Nephron progenitor cell (in vitro differentiated cells): ENCODE data around the gene UBE2F.
"Not testable (repeated sequence)": the region's sequence is repeated elsewhere in the genome, so short reads cannot be mapped to it uniquely, and the experiment has no call there.

Experiments used
- DNase-seq: peaks from one replicate; pipeline ENCODE4 v3.0.0; 2021
- H3K27ac Mint-ChIP-seq: 2 replicates; pipeline ENCODE4 v1.8.0; 2021; ENCODE audit warnings: mild to moderate bottlenecking, moderate library complexity, mixed read lengths
- H3K27me3 Mint-ChIP-seq: 2 replicates; pipeline ENCODE4 v1.8.0; 2021; ENCODE audit warnings: mild to moderate bottlenecking, low read depth, mixed read lengths; ENCODE audit not compliant: poor library complexity
- H3K36me3 Mint-ChIP-seq: 2 replicates; pipeline ENCODE4 v1.8.0; 2021; ENCODE audit warnings: low read depth, mixed read lengths
- H3K4me1 Mint-ChIP-seq: 2 replicates; pipeline ENCODE4 v1.8.0; 2021; ENCODE audit warnings: mixed read lengths
- H3K4me3 Mint-ChIP-seq: 2 replicates; pipeline ENCODE4 v1.8.0; 2021; ENCODE audit warnings: mild to moderate bottlenecking, moderate library complexity, mixed read lengths
- H3K9me3 Mint-ChIP-seq: 2 replicates; pipeline ENCODE4 v1.8.0; 2021; ENCODE audit warnings: mild to moderate bottlenecking, moderate library complexity, mixed read lengths
- CTCF ChIP-seq: fragments of 200-600 bp; sonication (generic); IDR thresholded peaks from 2 replicates; pipeline ENCODE4 v1.5.0; 2021; ENCODE audit warnings: antibody characterized with exemption

Gene UBE2F

GRCh38 chr2:237964194-237964577 lies 2.6 kb upstream of the UBE2F start:
- no peak for DNase-seq
- H3K4me3 Mint-ChIP-seq: no peak overlapping the region
- TF ChIP-seq CTCF: no peak
- H3K27ac Mint-ChIP-seq: no peak overlapping the region
- peaks cover 25% of the 10 kb centered on the region for H3K27me3 Mint-ChIP-seq
- H3K9me3 Mint-ChIP-seq: peaks cover 13% of the 10 kb centered on the region
- no peaks in the 10 kb centered on the region for H3K36me3 Mint-ChIP-seq
- H3K4me1 Mint-ChIP-seq: peaks cover 19% of the 10 kb centered on the region

GRCh38 chr2:237964578-237965404 lies 2.0 kb upstream of the UBE2F start:
- H3K36me3 Mint-ChIP-seq: peaks cover 5% of the 10 kb centered on the region
- no peak for DNase-seq
- no peak overlapping the region for H3K27ac Mint-ChIP-seq
- peaks cover 25% of the 10 kb centered on the region for H3K4me1 Mint-ChIP-seq
- H3K9me3 Mint-ChIP-seq: peaks cover 13% of the 10 kb centered on the region
- H3K27me3 Mint-ChIP-seq: peaks cover 22% of the 10 kb centered on the region
- peak overlapping the region; percentile 60 for H3K4me3 Mint-ChIP-seq
- no peak for TF ChIP-seq CTCF

- peaks cover 27% of the 10 kb centered on the region for H3K4me1 Mint-ChIP-seq
- not testable (repeated sequence) for H3K36me3 Mint-ChIP-seq, H3K27ac Mint-ChIP-seq, DNase-seq
- peak overlapping the region; percentile 87 for H3K4me3 Mint-ChIP-seq
- peaks cover 16% of the 10 kb centered on the region for H3K27me3 Mint-ChIP-seq
- H3K9me3 Mint-ChIP-seq: peaks cover 13% of the 10 kb centered on the region
Observed at GRCh38 chr2:237965844-237966243, 970 bp upstream of the UBE2F start.

- H3K27me3 Mint-ChIP-seq: peaks cover 15% of the 10 kb centered on the region
- peaks cover 27% of the 10 kb centered on the region for H3K4me1 Mint-ChIP-seq
- no peak for TF ChIP-seq CTCF
- H3K36me3 Mint-ChIP-seq: peaks cover 5% of the 10 kb centered on the region
- H3K4me3 Mint-ChIP-seq: peak overlapping the region; percentile 87
- H3K27ac Mint-ChIP-seq: no peak overlapping the region
- H3K9me3 Mint-ChIP-seq: peaks cover 13% of the 10 kb centered on the region
- no peak for DNase-seq
Observed at GRCh38 chr2:237966250-237966564, 607 bp upstream of the UBE2F start.

- peaks cover 11% of the 10 kb centered on the region for H3K9me3 Mint-ChIP-seq
- peaks cover 27% of the 10 kb centered on the region for H3K4me1 Mint-ChIP-seq
- H3K4me3 Mint-ChIP-seq: peak overlapping the region; percentile 85
- peak; percentile 46 for DNase-seq
- H3K36me3 Mint-ChIP-seq: peaks cover 5% of the 10 kb centered on the region
- TF ChIP-seq CTCF: no peak
- H3K27me3 Mint-ChIP-seq: peaks cover 15% of the 10 kb centered on the region
- no peak overlapping the region for H3K27ac Mint-ChIP-seq
Observed at GRCh38 chr2:237967463-237967951, 693 bp downstream of the UBE2F start.

- H3K27ac Mint-ChIP-seq: no peak overlapping the region
- H3K36me3 Mint-ChIP-seq: peaks cover 7% of the 10 kb centered on the region
- peaks cover 32% of the 10 kb centered on the region for H3K4me1 Mint-ChIP-seq
- peaks cover 4% of the 10 kb centered on the region for H3K9me3 Mint-ChIP-seq
- peaks cover 15% of the 10 kb centered on the region for H3K27me3 Mint-ChIP-seq
- DNase-seq: no peak
- TF ChIP-seq CTCF: no peak
- peak overlapping the region; percentile 85 for H3K4me3 Mint-ChIP-seq
Observed at GRCh38 chr2:237968048-237968862, 1.4 kb downstream of the UBE2F start.
